Osteocyte (in vitro differentiated cells): ENCODE measurements around the gene BACH2. TPM values are rescaled to one million over a fixed set of nuclear protein-coding genes. Genes with fewer than 3 reads are reported as not detected.

ENCODE experiments used
- DNase-seq: peaks from one replicate; pipeline ENCODE4 v3.0.0; 2021; ENCODE audit warnings: mixed read lengths; ENCODE audit not compliant: unreplicated experiment; ENCODE audit errors: extremely low spot score
- H3K27ac Mint-ChIP-seq: one replicate; pipeline ENCODE4 v1.8.0; 2021; ENCODE audit warnings: mild to moderate bottlenecking, mixed read lengths; ENCODE audit not compliant: unreplicated experiment
- H3K27me3 Mint-ChIP-seq: one replicate; pipeline ENCODE4 v1.8.0; 2021; ENCODE audit warnings: mixed read lengths; ENCODE audit not compliant: unreplicated experiment
- H3K36me3 Mint-ChIP-seq: one replicate; pipeline ENCODE4 v1.8.0; 2021; ENCODE audit warnings: mixed read lengths; ENCODE audit not compliant: unreplicated experiment
- H3K4me1 Mint-ChIP-seq: one replicate; pipeline ENCODE4 v1.8.0; 2021; ENCODE audit warnings: mixed read lengths; ENCODE audit not compliant: unreplicated experiment
- H3K4me3 Mint-ChIP-seq: one replicate; pipeline ENCODE4 v1.8.0; 2021; ENCODE audit warnings: mild to moderate bottlenecking, moderate library complexity, mixed read lengths; ENCODE audit not compliant: unreplicated experiment
- H3K9me3 Mint-ChIP-seq: one replicate; pipeline ENCODE4 v1.8.0; 2021; ENCODE audit warnings: mixed read lengths; ENCODE audit not compliant: unreplicated experiment
- total RNA-seq: library from RNA; stranded (reverse); gene quantifications from 2 replicates; pipeline ENCODE4 v1.2.1, GENCODE V29; 2021
- TF ChIP-seq, protein P1 (sequence below): fragments of 200-600 bp; sonication (generic); IDR thresholded peaks from 2 replicates; pipeline ENCODE4 v1.5.0; 2021; ENCODE audit warnings: antibody characterized with exemption, mild to moderate bottlenecking, moderate library complexity

The BACH2 gene
- total RNA-seq, 1 donor from 2014 or later: 1.6 TPM

GRCh38 chr6:90219209-90219985 is 77.2 kb downstream of the BACH2 start:
- Mint-ChIP-seq H3K9me3 (peaks cover 4% of the 10 kb centered on the region), H3K4me1 (no peaks in the 10 kb centered on the region), H3K4me3 (no peak overlapping the region), H3K27ac (no peak overlapping the region), H3K27me3 (no peaks in the 10 kb centered on the region), H3K36me3 (no peaks in the 10 kb centered on the region)
- DNase-seq: no peak
- TF ChIP-seq, protein P1, sequence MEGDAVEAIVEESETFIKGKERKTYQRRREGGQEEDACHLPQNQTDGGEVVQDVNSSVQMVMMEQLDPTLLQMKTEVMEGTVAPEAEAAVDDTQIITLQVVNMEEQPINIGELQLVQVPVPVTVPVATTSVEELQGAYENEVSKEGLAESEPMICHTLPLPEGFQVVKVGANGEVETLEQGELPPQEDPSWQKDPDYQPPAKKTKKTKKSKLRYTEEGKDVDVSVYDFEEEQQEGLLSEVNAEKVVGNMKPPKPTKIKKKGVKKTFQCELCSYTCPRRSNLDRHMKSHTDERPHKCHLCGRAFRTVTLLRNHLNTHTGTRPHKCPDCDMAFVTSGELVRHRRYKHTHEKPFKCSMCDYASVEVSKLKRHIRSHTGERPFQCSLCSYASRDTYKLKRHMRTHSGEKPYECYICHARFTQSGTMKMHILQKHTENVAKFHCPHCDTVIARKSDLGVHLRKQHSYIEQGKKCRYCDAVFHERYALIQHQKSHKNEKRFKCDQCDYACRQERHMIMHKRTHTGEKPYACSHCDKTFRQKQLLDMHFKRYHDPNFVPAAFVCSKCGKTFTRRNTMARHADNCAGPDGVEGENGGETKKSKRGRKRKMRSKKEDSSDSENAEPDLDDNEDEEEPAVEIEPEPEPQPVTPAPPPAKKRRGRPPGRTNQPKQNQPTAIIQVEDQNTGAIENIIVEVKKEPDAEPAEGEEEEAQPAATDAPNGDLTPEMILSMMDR: no peak

DNA sequence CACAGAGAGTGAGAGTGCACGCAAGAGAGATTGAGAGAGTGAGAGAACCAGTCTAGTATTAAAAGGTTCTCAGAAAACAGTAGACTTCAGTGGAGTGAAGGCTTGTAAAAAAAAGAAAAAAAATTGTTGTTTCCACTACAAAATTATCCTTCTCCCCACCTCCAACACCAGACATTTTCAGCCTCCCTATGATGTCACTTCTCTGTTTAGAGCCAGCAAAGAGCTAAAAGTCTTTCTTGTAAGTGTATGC is 77.8 kb downstream of the BACH2 start:
- no peaks in the 10 kb centered on the region for H3K4me1 Mint-ChIP-seq
- H3K27ac Mint-ChIP-seq: no peak overlapping the region
- H3K36me3 Mint-ChIP-seq: no peaks in the 10 kb centered on the region
- TF ChIP-seq, protein P1: no peak
- H3K4me3 Mint-ChIP-seq: no peak overlapping the region
- H3K27me3 Mint-ChIP-seq: no peaks in the 10 kb centered on the region
- DNase-seq: no peak
- H3K9me3 Mint-ChIP-seq: peaks cover 4% of the 10 kb centered on the region

DNA sequence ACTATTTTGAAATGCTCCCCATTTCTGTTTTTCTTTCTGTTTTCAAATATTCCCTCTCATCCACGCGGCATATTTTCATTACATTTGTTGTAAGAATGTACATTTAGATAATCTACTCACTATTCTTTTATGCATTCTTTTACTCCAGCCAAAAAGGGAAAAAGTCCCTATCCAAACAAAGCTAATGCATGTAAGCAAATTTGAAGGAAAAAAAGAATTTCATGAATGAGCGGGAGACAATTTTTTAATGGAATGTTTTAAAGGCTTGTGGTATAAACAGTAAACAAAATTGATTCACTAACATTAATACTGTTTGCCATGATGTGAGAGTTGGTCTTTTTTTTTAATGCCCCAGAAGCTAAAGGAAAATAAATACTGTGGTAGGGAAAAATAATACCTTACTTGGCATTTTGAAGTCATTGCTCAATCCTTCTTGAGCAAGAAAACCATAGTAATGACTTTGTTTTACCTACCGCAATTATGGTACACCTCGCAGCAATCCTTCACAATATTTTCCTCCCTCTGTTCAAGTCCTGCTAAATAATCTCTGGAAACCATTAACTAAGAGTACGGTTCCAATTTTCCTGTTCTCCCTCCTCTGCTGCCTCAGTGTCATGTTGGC is 79.0 kb downstream of the BACH2 start:
- Mint-ChIP-seq H3K4me3 (no peak overlapping the region), H3K27ac (no peak overlapping the region), H3K36me3 (no peaks in the 10 kb centered on the region), H3K4me1 (peaks cover 4% of the 10 kb centered on the region), H3K27me3 (peaks cover 2% of the 10 kb centered on the region), H3K9me3 (no peaks in the 10 kb centered on the region)
- TF ChIP-seq, protein P1: no peak
- DNase-seq: no peak

- peak overlapping the region; percentile 60 for H3K27ac Mint-ChIP-seq
- no peaks in the 10 kb centered on the region for H3K36me3 Mint-ChIP-seq
- no peak overlapping the region for H3K4me3 Mint-ChIP-seq
- H3K9me3 Mint-ChIP-seq: no peaks in the 10 kb centered on the region
- no peak for DNase-seq
- H3K4me1 Mint-ChIP-seq: peaks cover 4% of the 10 kb centered on the region
- TF ChIP-seq, protein P1: no peak
- peaks cover 2% of the 10 kb centered on the region for H3K27me3 Mint-ChIP-seq
Observed at GRCh38 chr6:90216072-90216977, 80.3 kb downstream of the BACH2 start.

DNA sequence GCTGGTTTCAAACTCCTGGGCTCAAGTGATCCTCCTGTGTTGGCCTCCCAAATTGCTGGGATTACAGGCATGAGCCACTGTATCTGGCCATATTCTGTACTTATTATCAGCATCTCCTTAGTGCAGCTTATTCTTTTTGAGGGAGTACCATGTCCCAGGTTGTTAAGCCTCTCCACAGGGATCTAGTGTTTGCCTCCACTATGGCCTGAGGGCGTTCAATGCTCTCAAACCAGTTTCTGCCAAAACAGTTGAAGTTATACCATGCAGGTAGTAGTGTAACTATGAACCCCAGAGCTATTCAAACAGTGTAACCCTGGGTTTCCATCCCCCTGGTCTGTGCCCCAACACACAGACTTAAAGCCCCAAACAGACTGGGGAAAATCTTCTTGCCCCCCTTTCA is 81.7 kb downstream of the BACH2 start:
- Mint-ChIP-seq H3K4me3 (no peak overlapping the region), H3K9me3 (no peaks in the 10 kb centered on the region), H3K27me3 (peaks cover 2% of the 10 kb centered on the region), H3K36me3 (no peaks in the 10 kb centered on the region), H3K4me1 (peaks cover 4% of the 10 kb centered on the region), H3K27ac (no peak overlapping the region)
- DNase-seq: no peak
- TF ChIP-seq, protein P1: no peak
